KMS-11 (cell line): ENCODE data around the gene ESPNL.

ENCODE experiments used
- H2AFZ ChIP-seq: fragments of 200-600 bp; sonication (generic); 2 replicates; pipeline ENCODE4 v1.6.1; 2016; ENCODE audit warnings: antibody characterized with exemption, mixed run types, low read depth
- H3K27ac ChIP-seq: fragments of 200-600 bp; sonication (generic); 2 replicates; pipeline ENCODE4 v1.6.1; 2016; ENCODE audit warnings: mild to moderate bottlenecking, mixed run types
- H3K27me3 ChIP-seq: fragments of 200-600 bp; sonication (generic); 2 replicates; pipeline ENCODE4 v1.6.1; 2017; ENCODE audit warnings: mild to moderate bottlenecking, low read depth, mixed run types, moderate library complexity; ENCODE audit not compliant: insufficient read depth
- H3K36me3 ChIP-seq: fragments of 200-600 bp; sonication (generic); 2 replicates; pipeline ENCODE4 v1.6.1; 2017; ENCODE audit warnings: mild to moderate bottlenecking, mixed run types; ENCODE audit not compliant: insufficient read depth
- H3K4me1 ChIP-seq: fragments of 200-600 bp; sonication (generic); 2 replicates; pipeline ENCODE4 v1.6.1; 2016; ENCODE audit warnings: mild to moderate bottlenecking, low read depth, mixed run types; ENCODE audit not compliant: poor library complexity, severe bottlenecking
- H3K4me2 ChIP-seq: fragments of 200-600 bp; sonication (generic); 2 replicates; pipeline ENCODE4 v1.7.0; 2016; ENCODE audit warnings: mild to moderate bottlenecking, mixed run types
- H3K4me3 ChIP-seq: fragments of 200-600 bp; sonication (generic); IDR thresholded peaks from 2 replicates; pipeline ENCODE4 v1.6.1; 2017; ENCODE audit warnings: low read depth, low read length, mixed read lengths; ENCODE audit not compliant: insufficient read depth
- H3K79me2 ChIP-seq: fragments of 200-600 bp; sonication (generic); 2 replicates; pipeline ENCODE4 v1.6.1; 2016; ENCODE audit warnings: low read depth, mixed run types; ENCODE audit not compliant: insufficient read depth
- H3K9ac ChIP-seq: fragments of 200-600 bp; sonication (generic); 2 replicates; pipeline ENCODE4 v1.6.1; 2016; ENCODE audit warnings: mild to moderate bottlenecking, mixed run types
- H4K20me1 ChIP-seq: fragments of 200-600 bp; sonication (generic); 2 replicates; pipeline ENCODE4 v1.6.1; 2016; ENCODE audit warnings: mild to moderate bottlenecking, mixed run types; ENCODE audit not compliant: insufficient read depth
- TF ChIP-seq, protein P1 (sequence below): fragments of 200-600 bp; sonication (generic); conservative IDR thresholded peaks from 2 replicates; pipeline ENCODE4 v1.6.1; 2017; ENCODE audit warnings: low read depth, mild to moderate bottlenecking, antibody characterized with exemption, low read length, moderate library complexity, mixed read lengths

Gene ESPNL

DNA sequence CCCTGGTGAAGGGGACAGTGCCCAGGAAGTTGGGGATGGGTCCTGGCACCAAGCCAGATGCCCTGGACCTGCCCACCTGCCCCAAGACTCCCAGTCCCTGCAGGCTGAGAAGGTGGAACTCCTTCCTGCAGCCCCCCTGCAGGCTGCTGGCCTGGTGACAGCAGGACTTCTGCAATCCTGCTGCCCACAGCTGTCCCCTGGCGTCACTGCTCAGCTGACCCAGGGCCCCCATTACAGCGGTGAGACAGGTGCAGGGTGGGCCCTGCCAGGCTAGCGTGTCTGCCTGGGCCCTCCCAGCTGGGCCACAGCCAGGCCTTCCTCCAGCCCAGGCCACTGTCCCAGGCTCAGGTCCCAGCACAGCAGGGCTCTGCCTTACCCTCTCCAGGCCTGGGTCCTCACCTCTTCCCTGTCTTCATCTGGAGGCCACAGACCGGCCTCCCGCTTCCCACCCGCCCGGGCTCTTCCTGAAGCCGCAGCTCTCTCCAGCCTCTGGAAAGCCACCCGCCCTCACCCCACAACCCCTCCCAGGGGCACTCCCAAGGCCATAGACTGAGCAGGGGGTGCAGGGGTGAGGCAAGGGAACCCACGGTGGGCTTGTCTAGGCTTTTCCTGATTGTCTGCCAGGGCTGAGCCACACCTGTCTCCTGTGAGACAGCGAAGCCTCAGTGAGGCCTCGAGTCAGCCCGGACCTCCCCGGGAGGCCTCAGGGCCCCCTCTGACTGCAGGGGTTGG, 49.9 kb downstream of the ESPNL start:
- Histone ChIP-seq H3K27me3 (no peaks in the 10 kb centered on the region), H3K79me2 (no peaks in the 10 kb centered on the region), H2AFZ (no peak overlapping the region), H3K9ac (no peak overlapping the region), H3K4me1 (no peaks in the 10 kb centered on the region), H3K36me3 (no peaks in the 10 kb centered on the region), H3K4me3 (no peak overlapping the region), H3K27ac (no peak overlapping the region), H4K20me1 (no peaks in the 10 kb centered on the region), H3K4me2 (no peak overlapping the region)
- TF ChIP-seq, protein P1, sequence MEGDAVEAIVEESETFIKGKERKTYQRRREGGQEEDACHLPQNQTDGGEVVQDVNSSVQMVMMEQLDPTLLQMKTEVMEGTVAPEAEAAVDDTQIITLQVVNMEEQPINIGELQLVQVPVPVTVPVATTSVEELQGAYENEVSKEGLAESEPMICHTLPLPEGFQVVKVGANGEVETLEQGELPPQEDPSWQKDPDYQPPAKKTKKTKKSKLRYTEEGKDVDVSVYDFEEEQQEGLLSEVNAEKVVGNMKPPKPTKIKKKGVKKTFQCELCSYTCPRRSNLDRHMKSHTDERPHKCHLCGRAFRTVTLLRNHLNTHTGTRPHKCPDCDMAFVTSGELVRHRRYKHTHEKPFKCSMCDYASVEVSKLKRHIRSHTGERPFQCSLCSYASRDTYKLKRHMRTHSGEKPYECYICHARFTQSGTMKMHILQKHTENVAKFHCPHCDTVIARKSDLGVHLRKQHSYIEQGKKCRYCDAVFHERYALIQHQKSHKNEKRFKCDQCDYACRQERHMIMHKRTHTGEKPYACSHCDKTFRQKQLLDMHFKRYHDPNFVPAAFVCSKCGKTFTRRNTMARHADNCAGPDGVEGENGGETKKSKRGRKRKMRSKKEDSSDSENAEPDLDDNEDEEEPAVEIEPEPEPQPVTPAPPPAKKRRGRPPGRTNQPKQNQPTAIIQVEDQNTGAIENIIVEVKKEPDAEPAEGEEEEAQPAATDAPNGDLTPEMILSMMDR = no peak

DNA sequence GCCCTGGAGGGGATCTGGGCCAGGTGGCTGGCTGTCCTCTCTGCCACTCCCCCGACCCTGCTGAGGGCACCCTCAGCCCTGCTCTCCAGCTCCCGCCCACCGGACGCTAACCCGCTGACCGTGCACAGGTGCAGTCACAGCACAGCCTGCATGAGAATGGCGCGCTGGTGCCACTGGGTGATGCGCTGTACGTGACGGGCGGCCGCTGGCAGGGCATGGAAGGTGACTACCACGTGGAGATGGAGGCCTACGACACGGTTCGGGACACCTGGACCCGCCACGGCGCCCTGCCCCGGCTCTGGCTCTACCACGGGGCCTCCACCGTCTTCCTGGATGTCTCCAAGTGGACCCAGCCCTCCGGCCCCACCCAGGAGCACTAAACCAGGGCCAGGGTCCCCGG, 50.5 kb downstream of the ESPNL start:
- no peaks in the 10 kb centered on the region for H3K4me1 ChIP-seq
- no peak overlapping the region for H3K27ac ChIP-seq
- no peaks in the 10 kb centered on the region for H3K79me2 ChIP-seq
- no peak overlapping the region for H3K4me2 ChIP-seq
- no peaks in the 10 kb centered on the region for H3K27me3 ChIP-seq
- TF ChIP-seq, protein P1 = no peak
- no peak overlapping the region for H3K9ac ChIP-seq
- no peaks in the 10 kb centered on the region for H3K36me3 ChIP-seq
- H2AFZ ChIP-seq = no peak overlapping the region
- no peaks in the 10 kb centered on the region for H4K20me1 ChIP-seq
- H3K4me3 ChIP-seq = no peak overlapping the region

DNA sequence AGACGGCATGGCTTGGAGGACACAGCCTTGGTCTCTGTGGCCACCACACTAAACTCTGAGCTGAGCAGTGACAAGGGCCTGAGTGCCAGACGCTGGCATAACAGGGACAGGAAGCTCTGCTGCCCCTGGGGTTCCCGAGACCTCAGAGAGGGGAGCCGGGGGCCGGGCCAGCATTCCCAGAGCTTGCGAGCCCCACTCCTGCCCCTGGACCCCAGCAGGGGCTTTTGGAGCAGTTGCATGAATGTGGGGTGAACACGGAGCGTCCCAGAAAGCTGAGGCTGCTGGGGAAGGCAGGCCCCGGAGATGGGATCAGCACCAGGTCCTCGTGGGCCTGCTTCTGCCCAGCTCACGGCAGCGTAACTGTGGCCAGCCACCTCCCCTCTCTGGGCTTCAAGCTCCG, 51.1 kb downstream of the ESPNL start:
- TF ChIP-seq, protein P1 = no peak
- H3K36me3 ChIP-seq = no peaks in the 10 kb centered on the region
- H4K20me1 ChIP-seq = no peaks in the 10 kb centered on the region
- no peaks in the 10 kb centered on the region for H3K27me3 ChIP-seq
- H3K9ac ChIP-seq = no peak overlapping the region
- no peak overlapping the region for H3K27ac ChIP-seq
- no peak overlapping the region for H3K4me3 ChIP-seq
- no peak overlapping the region for H3K4me2 ChIP-seq
- H3K79me2 ChIP-seq = no peaks in the 10 kb centered on the region
- H3K4me1 ChIP-seq = no peaks in the 10 kb centered on the region
- no peak overlapping the region for H2AFZ ChIP-seq

DNA sequence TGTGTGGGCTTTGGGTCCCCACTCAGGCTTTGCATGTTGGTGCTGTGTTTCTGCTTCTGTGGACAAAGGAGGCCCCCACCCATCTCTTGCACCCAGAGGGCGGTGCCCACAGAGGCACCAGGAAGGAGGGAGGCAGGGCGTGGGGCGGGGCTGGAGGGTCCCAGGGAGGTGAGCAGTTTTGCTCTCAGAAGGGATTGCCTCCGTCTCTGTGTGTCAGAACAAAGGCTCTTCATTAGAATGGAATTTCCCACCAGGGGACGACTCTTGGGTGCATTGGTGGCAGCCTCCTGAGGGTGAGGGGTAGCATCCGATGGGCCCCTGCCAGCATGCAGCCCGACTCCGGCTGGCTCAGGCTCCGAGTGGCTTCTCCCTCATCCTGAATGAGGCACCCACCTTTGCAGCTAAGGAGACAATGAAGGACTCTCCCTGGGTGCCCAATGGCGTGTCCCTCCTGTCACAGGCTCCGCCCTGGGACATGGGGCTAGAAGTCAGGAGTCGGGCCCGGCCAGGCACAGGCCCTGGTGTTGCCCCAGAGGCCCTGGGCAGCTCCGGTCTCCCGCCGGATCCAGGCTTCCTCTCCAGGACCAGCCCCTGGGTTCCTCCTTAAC, 51.6 kb downstream of the ESPNL start:
- Histone ChIP-seq H3K27ac (no peak overlapping the region), H3K79me2 (no peaks in the 10 kb centered on the region), H2AFZ (no peak overlapping the region), H3K4me1 (no peaks in the 10 kb centered on the region), H4K20me1 (no peaks in the 10 kb centered on the region), H3K4me3 (no peak overlapping the region), H3K36me3 (no peaks in the 10 kb centered on the region), H3K4me2 (no peak overlapping the region), H3K9ac (no peak overlapping the region), H3K27me3 (no peaks in the 10 kb centered on the region)
- TF ChIP-seq, protein P1 = no peak
